PC-3 (cell line): ENCODE measurements around the gene TNFRSF19.

ENCODE experiments used
- EZH2 ChIP-seq: fragments of 300-600 bp; sonication (generic); IDR thresholded peaks from one replicate; pipeline ENCODE4 v1.6.1; 2017; ENCODE audit warnings: antibody characterized with exemption, mild to moderate bottlenecking, low read length; ENCODE audit not compliant: unreplicated experiment
- TF ChIP-seq, protein P1 (sequence below): fragments of 300-600 bp; sonication (generic); conservative IDR thresholded peaks from 2 replicates; pipeline ENCODE4 v1.5.1; 2017; ENCODE audit warnings: antibody characterized with exemption, low read depth, mild to moderate bottlenecking, low read length

DNA sequence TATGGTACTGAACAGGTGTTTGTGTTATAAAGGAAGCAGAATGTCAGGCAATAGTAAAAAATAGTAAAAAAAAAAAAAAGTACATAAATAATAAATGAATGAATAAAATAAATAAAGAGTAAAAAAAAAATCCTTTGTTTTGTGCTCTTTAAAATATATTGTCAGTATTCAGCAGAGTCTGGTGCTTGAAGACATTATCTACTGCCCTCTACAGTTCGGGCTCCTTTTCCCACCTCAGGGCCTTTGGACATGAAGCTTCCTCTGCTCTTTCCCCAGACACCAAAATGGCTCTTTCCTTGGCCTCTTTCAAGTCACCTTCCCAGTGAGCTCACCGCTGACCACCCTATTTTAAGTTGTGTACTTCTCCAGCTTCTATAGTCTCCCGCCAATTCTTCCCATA, 137.5 kb downstream of the TNFRSF19 start:
- TF ChIP-seq, protein P1, sequence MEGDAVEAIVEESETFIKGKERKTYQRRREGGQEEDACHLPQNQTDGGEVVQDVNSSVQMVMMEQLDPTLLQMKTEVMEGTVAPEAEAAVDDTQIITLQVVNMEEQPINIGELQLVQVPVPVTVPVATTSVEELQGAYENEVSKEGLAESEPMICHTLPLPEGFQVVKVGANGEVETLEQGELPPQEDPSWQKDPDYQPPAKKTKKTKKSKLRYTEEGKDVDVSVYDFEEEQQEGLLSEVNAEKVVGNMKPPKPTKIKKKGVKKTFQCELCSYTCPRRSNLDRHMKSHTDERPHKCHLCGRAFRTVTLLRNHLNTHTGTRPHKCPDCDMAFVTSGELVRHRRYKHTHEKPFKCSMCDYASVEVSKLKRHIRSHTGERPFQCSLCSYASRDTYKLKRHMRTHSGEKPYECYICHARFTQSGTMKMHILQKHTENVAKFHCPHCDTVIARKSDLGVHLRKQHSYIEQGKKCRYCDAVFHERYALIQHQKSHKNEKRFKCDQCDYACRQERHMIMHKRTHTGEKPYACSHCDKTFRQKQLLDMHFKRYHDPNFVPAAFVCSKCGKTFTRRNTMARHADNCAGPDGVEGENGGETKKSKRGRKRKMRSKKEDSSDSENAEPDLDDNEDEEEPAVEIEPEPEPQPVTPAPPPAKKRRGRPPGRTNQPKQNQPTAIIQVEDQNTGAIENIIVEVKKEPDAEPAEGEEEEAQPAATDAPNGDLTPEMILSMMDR, result peak; percentile 50
- no peak for TF ChIP-seq EZH2
